ENCODE data around the gene THTPA.
"Not testable (repeated sequence)": the region's sequence is repeated elsewhere in the genome, so short reads cannot be mapped to it uniquely, and the experiment has no call there.

The THTPA gene

DNA sequence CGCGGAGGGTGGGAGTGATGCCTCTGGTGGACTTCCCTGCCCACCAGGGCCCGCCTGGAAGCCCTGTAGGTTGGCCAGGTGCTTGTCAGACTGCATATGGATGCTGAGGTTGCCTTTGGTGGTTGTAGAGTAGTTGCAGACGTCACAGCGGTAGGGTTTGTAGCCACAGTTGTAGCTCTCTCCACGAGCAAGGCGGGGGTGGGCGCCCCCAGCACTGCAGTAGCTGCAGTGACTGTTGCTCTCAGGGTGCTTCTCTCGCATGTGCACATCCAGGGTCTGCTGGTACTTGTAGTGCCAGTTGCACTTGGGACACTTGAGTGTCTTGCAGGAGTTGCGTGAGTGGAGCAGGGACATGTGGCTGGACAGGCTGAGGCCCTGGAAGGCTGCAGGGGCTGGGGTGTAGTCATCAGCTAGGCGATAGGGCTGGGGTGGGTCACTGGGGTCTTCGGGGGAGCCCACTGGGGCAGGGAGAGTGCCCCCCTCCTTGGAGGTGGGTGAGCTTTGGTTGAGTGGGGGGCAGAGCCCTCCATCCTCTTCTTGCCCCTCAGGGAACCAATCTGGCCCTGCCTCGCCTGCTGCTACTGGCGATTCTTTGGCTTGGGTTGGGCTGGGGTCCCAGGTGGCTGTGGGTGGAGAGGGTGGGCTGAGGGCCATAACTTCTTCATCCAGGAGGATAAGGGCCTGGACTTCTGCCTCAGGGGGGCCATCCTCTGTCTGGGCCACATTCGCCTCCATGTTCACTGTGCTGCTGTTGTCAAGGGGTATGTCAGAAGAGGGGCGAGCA, 22.2 kb upstream of the THTPA start:
- no peak for DNase-seq

DNA sequence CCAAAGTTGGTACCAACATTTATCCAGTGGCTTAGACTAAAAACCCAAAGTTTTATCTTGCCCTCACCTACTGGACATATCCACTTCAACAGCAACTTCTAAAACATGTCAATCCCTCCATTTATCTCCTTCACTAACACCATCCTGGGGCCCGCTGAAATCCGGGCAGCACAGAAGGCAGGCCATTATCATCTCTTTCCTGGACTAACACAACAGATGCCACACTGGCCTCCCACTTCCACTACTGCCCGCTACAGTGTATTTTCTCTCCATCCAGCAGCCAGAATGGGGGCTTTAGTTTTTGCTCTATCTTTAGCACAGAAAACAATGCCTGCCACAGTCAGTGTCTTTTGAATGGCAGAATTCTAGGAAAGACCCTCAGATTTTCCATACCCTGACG, 20.1 kb upstream of the THTPA start:
- no peak for DNase-seq

DNA sequence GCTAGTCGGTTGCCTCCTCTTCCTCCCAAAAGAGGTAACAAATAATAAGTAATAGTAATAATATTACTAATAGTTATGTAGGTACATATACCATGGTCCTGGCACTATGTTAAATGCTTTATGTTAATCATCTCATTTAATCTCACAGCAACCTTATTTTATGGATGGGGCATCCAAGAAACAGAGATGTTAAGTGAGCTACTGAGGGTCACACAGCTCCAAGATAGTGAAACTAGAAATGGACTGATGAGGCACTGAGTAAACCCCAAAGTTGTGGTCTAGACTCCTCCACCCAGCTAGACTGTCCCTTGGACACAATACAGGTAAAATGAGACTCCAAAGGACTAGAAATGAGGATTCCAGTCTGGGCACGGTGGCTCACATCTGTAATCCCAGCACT, 19.6 kb upstream of the THTPA start:
- no peak for DNase-seq

DNA sequence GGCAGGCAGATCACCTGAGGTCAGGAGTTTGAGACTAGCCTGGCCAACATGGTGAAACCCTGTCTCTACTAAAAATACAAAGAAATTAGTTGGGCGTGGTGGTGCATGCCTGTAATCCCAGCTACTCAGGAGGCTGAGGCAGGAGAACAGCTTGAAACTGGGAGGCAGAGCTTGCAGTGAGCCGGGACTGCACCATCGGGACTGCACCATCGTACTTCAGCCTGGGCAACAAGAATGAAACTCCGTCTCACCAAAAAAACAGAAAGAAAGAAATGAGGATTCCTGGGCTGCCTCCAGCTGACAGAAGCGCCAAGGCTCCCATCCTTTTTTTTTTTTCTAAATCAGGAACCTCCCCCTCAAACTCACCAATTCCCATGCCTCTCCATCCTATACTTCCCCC, 19.2 kb upstream of the THTPA start:
- not testable (repeated sequence) for DNase-seq

DNA sequence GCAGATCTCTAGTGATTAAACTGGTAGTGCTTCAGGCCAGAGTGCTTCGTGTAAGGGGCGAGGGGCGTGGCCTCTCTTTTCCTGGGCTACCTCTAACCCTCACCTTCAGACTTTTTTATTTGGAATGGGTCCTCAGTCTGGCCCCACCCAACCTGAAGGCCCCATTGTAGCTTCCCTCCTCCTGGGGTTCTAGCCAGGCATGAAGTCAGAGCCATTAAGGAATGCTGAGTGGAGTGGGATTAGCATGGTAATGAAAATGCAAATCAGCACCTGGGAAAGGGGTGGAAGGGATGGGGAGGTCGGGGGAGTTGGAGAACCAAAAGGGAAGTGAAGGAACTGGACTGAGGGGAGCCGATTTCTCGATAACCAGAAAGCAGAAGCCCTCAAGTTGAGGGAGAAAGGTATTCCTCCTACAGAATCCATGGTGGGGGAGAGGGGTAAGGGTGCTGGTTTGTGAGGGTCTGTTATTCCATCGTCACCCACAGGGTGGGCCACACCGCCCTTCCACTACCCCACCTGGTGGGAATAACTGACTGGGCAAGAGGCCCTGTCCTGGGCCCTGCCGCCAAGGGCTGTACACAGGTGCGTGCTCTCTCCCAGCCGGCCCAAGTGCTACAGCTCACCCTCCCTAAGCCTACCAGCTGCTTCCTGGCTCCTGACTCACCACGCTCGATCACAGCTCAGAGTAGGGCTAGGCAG, 18.6 kb upstream of the THTPA start:
- DNase-seq = no peak

DNA sequence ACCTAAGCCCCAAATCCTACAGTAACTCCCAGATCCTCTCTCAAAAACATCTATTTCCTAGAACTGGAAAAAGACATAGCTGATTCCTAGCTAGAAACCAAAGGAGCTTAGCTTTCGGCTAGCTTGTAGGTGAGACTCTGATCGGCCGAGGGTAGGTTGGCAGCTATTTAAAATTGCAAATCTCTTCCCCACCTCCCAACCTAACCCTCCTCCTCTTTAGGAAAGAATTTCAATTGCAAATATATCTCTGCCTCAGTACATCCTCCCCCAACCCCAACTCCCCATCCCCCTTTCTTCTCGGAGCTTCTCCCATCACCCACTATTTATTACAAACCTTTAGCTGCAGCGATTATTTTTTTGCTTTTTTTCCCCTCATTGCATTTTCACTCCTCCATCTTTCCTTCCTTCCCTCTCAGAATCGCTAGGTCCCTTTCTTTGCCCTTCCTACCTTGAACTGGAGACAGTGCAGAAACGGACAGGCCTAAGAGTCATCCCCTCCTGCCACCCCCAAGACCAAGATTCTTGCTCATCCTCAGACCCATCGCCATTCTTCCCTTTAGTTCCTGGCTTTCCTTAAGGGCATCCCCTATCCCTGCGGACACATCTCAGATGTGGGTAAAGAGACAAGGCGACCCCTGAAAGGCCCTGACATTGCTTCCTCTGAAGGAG, 17.9 kb upstream of the THTPA start:
- DNase-seq = no peak

DNA sequence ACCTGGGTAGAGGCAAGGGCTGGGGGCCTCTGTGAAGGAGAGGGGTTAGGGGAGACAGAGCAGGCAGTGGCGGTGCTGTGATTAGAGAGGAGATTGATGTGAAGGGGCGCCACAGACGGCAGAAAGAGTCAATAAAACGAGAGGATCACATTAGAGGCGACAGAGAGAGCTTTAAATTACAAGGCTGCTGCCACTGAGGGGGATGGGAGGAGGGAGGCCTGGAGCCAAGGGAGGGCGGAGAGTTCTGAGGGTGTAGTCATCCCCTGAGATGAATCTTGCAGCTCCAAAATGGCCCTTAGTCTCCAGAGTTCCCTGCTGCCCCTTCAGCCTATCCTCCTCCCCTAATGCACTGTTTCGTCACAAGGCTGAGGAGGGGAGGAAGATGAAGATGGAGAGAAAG, 17.3 kb upstream of the THTPA start:
- DNase-seq = no peak

DNA sequence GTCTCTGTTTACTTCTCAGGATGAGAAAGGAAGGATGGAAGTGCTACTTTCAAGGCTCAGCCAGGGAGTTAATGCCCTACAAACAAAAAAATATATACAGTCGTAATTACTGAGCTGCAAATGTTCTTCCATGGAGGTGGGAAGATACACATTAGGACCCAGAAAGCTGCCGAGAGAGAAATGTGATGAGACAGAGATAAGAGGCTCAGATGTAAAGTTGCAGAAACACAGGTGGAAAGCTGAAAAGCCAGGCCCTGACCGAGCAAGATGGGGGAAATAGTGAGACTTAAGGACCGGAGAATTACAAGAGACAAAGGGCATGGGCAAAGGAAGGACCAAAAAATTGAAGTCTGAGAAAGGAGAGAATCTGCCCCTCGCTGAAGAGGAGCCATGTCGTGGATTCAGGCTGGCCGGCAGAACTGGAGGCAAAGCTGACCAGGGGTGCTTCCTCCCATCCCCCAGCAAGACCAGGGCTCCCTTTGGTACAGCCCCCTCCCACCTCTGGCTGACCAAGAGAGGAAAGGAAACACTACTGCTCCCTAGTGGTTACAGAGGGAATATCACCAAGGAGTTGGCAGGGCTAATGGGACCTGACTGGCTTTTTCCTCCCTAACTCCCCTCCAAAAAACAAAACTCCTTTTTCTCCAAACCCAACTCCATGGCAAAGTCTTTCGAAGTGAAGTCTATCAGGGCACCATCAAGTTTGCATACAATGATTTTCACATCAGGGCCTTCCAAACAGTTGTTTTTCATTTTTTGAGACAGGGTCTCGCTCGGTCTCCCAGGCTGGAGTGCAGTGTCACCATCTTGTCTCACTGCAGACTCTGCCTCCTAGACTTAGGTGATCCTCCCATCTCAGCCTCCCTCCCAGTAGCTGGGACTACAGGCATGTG, 16.6 kb upstream of the THTPA start:
- DNase-seq = no peak

DNA sequence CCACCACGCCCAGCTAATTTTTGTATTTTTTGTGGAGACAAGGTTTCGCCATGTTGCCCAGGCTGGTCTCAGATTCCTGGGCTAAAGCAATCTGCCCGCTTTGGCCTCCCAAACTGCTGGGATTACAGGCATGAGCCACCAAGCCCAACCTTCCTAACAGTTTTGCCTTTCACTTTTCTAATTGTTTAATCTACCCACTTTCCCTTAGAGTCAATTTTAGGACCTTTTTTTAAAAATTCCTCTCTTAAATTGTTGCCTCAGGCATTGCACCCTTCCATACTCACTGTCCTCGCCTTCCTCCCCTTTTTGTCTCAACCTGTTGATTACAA, 16.0 kb upstream of the THTPA start:
- DNase-seq = no peak

DNA sequence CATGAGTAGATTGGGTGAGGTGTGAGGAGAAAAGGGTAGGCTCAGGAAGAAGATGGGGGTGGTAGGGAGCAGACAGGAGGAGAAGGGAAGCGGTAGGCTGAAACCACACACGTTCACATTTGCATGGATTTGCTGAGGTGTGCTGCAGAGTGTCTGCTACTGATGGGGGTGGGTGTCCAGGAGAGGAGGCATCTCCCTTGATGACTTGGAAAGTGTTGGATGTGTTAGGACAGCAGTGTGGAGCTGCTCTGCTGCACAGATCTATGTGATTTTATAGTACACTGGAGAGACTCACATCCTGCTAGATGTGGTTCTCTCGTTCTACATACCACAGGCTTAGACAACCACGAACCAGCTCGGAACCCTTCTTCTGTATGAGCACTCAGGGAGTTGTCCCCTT, 13.8 kb upstream of the THTPA start:
- DNase-seq = no peak

DNA sequence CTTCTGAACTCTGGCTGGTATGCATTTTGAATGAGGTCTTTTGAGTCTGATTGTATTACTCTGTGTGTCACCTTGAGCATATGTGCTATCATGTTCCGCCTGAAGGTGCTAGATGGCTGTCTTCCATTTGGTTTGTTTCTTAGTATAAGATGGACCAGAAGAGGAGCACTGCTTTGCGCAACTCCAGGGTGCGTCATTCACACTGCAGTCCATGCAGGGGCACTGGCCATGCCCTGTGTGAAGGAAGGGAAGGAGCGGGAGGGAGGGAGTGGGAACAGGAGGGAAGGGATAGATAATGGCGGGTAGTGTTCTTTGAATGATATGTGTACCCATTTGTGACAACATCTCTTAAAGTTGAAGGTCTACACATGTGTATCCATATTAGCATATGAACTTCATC, 12.7 kb upstream of the THTPA start:
- DNase-seq = no peak

DNA sequence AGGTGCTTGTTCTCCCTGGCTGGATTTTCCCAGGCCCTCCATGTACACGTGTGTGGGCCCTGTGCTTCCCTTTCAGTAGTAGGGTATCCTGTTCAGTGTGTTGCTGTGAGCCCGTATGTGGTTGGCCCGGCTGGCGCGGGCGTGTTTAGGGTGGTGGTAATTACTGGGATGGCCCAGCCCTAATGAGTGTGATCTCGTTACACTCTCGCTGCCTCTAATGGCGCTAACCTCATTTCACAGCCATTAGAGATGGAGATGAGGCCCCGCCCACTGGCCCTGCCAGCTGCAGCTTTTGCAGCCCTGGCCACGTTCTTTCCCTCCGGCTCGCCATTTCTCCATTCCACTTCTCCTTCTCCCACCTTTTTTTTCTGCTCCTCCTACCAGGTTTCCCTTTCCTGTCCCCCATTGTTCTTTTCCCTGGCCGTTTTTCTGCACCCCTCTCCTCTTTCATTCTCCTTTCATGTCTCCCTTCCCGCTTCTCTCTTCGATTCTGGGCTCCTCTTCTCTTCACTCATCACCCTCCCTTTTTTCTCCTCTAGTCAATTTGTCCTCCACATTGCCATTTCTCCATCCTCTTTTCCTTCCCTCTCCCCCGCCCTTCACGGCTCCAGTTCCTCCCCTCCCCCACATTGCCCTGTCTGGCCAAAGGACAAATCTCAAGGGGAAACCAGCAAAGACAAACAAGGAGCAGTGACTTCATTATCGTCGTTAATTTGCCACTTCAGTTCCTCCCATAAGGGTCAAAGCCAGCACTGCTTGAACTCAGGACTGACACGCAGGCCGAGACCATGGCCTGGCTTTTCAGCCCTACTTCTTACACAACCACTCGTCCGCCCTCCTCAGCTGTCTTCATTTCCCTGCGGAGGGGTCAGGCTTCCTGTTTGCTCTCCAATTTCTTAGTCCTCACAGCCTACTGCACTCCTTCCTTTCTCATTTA, 11.3 kb upstream of the THTPA start:
- no peak for DNase-seq

DNA sequence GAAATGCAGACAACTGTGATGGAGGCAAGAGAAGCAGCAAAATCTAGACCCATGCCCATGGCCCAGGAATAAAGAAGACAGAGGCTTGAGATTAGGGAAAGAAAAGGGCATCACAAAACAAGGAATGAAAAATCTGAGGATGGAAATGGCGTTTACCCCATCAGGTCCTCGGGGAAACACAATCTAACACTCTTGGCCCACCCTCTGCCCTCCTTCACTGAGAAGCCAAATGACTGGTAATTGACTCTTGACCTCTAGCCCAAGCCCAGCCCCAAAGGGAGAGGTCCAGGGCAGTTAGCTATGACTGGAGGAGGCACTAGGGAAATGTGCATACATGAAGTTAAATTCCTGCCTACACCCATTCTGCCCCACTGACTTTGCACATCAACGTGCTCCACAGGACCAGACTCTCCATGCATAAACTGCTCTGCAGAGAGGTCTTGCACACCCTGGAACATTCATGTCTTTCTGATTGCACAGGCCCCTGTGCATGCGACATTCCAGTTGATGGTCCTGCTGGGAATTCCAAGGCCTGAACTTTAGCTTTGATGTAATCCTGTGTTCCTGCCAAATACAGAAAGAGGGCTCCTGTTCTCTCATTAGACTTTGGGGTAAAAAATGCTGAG, 10.2 kb upstream of the THTPA start:
- DNase-seq = no peak

DNA sequence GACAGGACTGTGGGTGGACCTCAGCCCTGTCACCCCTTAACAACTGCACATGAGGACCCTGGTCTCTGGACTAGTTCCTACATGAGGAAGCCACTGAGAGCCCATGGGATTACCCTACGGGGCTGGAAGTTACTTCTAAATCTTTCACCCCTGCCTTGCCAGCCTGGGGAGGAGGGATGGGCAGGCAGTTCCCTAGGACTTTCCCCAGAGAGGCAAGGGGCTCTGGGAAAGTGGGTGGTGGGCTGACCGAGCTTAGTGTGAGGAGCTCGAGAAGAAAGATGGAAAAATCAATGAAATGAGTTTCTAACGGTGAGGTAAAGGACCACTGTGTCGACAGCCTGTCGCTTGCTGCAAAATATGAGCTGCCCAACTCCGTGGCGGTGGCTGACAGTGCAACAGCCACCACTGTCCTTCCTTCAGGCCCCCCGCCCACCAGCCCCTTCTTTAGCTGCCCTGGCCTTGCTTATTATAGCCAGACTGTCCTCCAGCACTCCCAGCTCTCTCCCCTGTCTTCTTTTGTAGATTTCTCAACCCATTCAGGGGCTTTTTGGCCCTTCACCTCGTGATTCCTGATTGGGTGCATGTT, 9.5 kb upstream of the THTPA start:
- no peak for DNase-seq

DNA sequence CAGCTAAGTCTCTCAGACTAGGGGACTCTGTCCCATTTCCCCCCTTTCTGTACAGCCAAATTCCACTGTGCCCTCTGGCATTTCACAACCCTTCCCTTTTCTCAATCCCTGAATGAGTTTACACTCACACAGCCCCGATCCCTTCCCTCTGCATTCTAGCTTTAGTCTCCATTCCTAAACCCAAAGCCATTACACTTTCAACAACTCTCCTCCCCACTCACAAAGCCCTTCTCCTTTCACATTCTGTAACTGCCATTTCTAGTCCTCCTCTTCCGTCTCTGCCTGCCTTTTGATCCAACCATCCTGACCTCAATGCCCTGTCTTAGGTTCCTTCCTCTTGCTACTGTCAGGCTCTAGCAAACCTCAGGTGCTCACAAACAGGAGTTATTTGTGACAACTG, 8.1 kb upstream of the THTPA start:
- DNase-seq = no peak

DNA sequence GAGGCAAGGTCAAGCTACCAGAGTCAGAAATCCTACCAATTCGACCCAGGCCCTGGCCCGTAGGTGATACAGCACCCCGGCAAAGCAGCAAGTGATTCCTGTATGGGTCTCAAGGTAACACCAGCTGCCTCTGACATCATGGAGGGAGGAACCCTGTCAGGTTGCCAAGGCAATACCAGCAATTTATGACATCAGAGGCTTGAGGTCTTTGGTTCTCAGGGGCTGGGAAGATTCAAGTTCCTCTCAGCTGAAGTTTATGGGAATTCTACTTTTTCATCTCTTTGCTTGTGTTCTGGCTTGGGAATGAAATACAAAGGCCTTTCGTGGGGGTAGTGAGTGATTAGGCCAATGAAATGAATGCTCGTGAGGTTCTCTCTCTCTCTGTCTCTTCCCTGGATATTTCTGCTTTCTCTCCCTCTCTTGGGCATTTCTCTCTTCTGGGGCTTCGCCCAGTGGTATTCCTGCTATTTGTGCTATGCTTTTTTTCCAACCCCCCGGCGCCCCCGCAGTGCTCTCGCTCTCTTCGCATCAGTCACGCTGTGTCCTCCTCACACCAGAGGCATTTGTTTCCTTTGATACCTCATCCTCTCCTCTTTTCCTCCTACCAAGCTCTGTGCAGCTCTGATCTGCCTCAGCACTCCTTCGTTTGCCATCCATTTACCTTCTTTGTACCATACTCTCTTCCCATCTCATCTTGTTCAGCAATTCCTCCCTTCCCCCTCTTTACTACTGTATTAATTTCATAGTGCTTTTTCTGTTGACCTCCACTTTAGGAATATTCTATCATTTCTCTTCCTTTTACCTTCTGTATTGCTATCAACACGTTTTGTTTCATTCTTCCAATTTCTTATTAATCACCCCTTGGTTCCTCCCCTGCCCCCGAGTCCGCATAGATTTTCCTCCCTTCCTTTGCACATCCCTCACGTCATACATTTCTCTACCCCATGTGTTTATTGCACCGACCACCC, 7.4 kb upstream of the THTPA start:
- DNase-seq = no peak

DNA sequence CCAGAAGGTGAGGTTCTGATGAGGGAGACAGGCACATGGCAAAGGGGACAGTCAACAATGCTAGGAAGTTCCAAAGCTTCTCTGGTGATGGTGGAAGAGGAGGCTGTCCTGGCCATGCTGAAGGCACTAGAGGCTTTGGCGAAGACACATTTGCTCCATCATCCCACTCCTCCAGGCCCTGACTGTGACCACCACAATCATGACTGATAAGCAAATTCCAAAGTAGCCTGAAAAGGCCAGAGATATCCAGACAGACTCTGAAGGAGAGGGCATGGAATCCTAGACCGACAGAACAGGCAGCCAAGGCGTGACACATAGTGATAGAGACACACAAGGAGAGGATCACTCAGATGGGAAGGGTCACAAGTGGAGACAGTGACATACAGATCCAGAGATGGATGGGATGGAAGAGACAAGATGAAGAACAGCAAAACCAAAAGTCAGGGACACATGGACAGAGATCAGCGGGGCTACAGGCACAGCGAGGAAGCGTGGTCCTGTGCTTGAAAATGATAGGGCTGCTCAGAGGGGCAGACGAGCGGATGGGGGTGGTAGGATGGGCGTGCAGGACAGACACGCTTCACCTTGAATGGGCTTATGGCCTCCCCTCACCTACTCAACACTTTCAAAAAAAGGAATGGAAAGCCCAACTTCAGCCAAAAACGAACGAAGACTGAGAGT, 5.8 kb upstream of the THTPA start:
- no peak for DNase-seq

DNA sequence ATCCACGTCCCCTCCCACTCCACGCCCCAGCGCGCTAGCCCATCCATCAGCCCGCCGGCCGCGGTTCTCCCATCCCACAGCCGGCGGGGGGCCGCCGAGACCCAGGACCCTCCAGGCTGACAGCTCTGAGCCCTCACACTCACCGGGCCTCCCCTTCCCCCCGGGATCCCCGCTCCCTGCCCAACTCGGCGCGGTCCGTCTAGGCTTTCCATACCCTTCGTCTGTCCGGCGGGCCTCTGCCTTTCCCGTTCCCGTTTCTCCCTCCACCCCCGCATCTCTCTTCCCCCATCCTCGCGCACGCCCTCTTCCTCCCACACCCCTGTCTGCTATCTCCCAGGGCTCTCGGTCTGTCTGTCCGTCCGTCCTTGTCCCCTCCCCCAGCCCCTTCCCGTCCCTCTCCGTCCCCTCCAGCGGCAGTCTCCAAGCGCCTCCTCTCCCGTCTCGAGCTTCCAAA, 5.2 kb upstream of the THTPA start:
- DNase-seq = no peak
